HG03575 (cell line): ENCODE results near the gene PRKCH.
"Not testable (repeated sequence)": the region's sequence is repeated elsewhere in the genome, so short reads cannot be mapped to it uniquely, and the experiment has no call there.

Experiments used
- ATAC-seq: cut with Tn5 transposase; IDR thresholded peaks from one replicate; pipeline ENCODE4 v1.9.1; 2021; ENCODE audit not compliant: unreplicated experiment, insufficient number of reproducible peaks, low FRiP score; ENCODE audit errors: extremely low read depth

Gene PRKCH

DNA sequence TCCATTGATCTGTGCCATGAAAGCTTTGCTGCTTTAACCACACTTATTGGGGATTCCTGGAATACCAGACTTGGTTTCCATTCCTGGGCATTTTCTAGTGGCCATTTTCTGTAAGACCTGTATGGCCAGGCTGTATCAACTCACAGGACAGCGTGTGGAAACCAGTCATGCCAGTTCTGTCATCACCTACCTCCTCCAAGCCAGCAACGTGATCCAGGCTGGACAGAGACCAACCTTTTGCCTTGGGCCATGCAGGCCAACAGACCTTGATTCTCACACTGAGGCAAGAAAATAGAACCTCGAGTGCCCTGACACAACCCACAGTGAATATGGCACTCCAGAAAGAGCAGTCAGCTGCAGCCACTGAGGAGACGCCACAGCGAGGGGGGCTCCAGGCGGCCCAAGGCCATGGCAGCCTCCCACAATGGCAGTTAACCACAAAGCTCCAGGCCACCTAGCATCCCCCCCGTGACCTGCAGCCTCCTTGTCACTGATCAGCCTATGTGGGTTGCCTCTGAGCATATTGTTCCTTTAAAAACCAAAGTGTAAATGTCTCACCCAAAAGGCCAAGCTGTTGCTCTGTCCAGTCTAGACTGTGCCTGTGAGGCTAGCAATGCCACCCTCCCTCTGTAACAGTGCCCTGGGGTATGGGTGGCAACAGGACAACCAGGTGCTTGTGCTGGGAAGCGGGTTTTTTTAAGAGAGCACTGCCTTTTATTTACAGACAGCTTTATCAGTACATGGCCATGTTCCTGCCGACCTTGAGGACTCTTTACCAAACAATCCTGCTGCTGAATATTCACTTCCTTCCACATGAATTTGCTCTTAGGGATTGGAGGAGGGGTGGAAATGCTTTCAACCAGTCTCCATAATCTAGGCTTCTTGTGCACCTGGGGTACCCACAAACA lies 205.3 kb downstream of the PRKCH start:
- ATAC-seq, result no peak

DNA sequence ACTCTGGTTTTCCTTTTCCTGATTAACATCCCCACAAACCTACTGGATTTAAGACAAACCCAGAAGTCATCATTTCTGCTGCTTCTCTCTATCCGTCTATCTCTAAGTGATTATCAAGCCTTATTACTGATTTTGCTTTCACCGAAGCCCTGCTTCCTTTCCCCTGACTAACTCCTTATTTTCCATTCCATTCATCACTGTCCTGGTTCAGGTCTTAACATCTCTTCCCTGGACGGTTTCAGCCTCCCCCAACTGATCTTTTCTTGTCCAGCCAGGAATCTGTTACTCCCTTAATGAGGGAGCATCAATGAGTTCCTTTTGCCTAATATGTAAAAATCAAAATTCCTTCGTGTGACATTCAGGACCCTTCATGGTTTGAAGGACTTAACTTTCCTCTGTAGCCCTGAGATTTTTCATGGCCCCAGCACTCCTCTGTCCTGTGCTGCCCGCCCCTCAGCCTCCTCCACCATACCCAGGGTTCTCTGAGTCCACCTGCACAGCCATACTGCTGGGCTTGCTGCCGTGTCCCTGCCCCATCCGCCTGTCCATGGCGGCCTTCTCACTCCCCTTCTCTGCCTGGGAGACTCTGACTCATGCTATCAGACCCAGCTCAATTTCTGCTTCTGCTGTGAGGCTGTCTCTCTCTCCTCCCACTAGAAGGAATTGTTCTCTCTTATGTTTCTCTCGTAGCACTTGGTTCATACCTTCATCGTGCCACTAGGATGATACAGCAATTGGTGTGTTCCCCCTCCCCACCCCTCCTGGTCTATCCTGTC lies 206.1 kb downstream of the PRKCH start:
- ATAC-seq, result no peak

DNA sequence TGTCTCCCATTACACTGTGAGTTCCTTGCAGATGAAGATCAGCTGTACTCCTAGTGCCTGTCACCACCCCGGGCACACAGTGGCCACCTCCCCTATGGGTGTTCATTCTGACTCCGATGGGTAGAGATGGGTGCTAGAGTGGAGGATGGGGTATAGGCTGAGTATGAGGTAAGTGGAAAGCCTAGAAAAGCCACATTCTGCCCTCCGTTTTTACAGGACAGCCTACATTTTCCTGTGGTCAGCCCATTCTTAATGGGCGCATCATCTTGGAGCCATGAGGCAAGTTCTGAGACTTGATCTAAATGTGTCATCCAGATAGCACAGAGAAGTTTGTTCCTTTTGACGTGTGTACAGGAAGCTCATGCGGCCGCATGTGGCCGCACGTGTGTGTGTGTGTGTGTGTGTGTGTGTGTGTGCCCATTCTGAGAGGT lies 207.2 kb downstream of the PRKCH start:
- no peak for ATAC-seq

DNA sequence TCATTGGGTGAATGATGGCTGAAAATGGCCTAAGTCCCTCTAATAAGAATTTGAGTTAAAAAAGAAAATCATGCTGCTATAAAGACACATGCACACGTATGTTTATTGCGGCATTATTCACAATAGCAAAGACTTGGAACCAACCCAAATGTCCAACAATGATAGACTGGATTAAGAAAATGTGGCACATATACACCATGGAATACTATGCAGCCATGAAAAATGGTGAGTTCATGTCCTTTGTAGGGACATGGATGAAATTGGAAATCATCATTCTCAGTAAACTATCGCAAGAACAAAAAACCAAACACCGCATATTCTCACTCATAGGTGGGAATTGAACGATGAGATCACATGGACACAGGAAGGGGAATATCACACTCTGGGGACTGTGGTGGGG lies 208.0 kb downstream of the PRKCH start:
- ATAC-seq, result not testable (repeated sequence)

DNA sequence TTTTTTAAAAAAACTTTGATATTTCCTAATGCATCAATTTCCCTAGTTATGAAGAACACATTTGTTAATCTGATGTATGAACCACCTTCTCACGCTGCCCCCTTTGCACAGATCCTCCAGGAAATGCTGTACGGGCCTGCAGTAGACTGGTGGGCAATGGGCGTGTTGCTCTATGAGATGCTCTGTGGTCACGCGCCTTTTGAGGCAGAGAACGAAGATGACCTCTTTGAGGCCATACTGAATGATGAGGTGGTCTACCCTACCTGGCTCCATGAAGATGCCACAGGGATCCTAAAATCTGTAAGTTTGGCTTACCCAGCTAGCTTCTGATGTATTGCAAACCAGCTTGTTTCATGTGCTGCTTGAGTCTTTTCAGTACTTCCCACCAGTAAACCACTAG lies 208.9 kb downstream of the PRKCH start:
- no peak for ATAC-seq

DNA sequence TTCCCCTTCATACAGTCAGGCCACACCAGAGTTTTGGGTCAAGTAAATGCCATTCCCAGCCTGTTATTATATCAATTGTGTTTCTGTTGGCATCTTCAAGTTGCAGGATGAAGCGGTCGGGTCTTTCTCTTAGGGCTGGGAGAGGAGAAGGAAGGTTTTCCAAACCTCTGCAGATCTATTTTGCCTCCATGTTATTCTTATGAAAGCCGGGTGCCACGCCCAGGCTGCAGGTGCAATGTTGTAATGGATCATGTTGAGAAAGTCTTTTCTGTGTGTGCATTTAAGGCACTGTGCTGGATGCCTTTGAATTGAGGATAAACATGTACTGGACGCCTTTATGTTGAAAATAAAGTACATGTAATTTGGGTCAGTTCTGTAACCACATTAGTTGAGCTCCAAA lies 209.5 kb downstream of the PRKCH start:
- no peak for ATAC-seq

DNA sequence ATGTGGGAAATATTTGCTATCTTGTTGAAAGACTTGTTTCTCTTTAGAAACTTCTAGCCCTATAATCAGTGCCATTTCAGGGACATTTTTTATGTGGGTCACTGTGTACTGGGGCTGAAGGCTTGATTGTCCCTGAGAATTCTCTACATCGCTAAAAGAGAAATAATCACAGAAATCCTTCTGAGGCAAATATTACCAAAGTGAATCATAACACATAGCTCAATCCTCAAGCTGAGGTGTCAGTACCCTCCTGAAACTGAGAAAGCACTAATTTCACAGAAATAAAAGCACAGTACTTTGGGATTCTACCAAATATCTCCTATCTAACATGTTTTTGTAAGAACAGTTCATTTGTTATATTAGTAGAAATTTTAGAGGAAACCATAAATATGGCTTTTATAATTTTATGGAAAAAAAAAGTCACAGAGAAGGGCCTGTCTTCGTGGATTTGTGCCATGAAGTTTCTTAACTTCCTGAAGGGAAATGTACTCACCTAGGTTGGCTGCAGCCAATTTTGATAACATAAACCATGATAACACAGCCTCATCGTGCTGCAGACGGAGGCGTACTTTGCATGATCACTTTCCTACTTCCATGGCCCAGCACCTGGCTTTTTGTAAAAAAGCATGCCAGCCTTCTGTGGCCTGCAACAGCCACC lies 210.2 kb downstream of the PRKCH start:
- no peak for ATAC-seq

DNA sequence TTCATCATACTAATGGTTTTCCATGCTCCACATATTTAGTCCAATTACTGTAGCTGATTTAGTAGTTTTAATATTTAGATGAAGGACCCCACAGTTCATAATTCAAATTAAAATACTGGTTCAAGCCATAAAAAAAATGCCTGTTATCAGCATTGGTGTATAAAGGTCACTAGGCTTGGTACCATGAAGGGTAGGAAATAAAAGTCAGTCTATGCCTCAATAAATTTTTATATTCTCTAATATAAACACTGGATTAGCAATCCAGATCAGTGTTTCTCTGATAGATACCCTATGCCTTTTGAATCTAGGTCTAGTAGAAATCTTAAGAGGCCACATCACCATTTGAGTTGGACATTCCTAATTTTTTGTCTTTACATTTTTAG lies 210.7 kb downstream of the PRKCH start:
- no peak for ATAC-seq

DNA sequence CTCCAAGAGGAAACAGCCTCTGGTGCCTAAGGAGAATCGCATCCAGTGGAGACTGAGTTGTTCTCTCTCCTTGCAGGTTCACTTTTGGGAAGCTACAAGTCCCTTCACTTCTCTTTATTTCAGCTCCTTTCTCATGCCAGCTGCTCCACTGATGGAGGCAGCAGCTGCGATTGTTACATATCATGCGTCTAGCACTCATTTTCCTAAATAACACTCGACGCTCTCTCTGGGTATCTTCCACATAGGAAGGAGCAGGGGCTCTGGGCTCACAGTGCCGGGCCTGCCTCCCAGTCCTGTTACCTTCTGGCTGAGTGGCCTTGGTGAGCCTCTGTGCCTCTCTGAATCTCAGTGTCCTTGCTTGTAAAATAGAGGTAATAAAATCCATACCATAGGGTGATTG lies 211.4 kb downstream of the PRKCH start:
- no peak for ATAC-seq

DNA sequence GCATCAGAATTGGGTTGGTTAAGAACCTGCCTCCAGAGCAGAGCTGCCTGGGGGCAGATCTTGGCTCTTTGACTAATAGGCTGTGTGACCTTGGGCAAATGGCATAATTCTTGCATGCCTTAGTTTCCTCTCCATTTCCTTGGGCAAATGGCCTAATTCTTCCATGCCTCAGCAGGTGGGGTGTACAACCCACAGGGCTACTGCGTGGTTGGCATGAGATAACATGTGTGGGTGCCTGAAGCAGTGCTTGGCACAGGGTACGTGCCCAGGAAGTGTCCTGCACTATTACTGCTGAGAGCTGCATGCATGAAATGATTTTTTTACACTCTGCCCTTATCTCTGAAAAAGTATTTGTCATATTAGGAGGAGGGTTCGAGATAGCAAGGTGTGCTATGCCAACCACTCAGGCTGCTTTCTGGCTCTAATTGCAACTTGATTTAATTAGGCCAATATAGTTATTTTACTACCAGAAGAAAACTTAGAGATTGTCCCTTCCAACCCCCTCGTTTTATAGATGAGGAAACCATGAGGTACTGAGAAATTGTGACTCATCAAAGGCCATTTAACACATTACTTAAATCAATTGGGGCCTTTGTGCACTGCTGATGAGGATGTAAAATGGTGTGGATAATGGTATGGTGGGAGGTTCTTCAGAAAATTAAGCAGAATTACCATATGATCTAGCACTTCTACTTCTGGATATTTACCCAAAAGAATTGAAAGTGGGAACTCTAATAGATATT lies 212.3 kb downstream of the PRKCH start:
- ATAC-seq, result no peak

DNA sequence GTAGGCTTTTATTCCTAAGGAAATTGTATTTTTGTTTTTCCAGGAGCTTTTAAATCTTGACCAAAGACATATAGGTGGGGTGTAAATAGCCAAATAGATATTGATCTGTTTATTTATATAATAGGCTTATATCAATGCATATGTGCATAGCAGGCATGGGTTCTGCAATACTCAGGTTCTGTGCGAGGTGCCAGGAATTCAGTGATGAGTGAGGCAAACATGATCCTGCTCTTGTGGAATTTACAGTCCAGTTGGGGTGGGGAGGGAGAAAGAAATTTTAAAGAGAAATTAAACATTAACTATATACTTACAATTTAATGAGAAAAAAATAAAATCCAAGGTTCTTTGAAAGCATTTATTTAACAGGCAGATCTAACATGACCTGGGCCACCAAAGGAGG lies 213.7 kb downstream of the PRKCH start:
- no peak for ATAC-seq

DNA sequence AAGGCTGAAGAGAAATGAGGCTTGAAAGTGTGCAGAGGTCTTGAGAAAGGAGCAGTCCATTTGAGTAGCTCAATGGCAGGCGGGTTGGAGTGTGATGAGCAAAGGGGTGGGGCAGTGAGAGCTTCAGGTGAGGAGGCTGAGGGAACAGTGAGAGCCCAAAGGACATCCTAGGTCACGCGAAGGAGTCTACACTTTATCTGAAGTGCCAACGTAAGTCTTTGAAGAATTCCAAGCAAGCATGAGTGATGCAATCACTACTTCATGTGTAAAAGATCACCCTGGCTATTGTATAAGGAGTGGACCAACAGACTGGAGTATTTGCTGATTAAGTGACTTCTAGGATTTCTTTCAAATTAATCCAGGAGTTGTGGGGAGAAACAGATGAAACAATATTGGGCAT lies 214.1 kb downstream of the PRKCH start:
- no peak for ATAC-seq

DNA sequence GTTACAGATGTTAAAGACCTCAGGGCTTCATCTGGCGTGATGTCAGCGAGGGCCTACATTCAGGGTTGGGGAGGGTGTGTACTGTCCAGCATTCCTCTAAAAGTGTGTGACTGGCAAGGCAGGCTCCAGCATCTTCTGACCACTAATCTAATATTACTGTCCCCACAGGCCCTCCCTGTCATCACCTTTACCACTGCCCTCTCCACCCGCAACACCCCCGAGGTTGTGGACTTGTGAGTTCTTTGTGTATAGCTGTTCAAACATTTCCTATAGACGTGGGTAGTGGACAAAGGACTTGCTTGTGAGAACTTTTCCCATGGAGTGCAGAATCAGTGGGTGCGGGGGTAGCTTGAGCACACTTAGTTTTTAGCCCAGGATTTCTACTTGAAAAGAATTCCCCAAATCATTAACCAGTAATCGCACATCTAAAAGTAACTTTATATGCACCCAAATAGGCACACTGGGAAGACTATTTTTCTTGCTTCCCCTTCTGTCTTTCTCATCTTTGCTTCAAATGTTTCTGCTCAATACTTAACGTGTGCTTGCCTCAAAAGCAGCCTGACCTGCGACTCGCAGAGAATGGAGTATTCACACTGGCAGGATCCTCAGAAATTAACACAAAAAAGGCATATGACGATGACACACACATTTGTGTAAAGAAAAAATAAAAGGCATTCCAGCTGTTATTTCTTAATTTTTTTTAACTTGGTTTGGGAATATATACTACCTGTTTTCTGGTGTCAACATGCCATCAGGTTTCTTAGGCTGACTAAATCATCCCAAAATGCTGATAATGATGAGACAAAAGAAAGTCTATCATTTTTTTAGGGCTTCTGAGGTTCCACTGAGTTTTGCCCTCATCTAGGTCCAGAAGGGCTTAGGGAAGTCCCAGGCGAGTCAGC lies 215.5 kb downstream of the PRKCH start:
- no peak for ATAC-seq

DNA sequence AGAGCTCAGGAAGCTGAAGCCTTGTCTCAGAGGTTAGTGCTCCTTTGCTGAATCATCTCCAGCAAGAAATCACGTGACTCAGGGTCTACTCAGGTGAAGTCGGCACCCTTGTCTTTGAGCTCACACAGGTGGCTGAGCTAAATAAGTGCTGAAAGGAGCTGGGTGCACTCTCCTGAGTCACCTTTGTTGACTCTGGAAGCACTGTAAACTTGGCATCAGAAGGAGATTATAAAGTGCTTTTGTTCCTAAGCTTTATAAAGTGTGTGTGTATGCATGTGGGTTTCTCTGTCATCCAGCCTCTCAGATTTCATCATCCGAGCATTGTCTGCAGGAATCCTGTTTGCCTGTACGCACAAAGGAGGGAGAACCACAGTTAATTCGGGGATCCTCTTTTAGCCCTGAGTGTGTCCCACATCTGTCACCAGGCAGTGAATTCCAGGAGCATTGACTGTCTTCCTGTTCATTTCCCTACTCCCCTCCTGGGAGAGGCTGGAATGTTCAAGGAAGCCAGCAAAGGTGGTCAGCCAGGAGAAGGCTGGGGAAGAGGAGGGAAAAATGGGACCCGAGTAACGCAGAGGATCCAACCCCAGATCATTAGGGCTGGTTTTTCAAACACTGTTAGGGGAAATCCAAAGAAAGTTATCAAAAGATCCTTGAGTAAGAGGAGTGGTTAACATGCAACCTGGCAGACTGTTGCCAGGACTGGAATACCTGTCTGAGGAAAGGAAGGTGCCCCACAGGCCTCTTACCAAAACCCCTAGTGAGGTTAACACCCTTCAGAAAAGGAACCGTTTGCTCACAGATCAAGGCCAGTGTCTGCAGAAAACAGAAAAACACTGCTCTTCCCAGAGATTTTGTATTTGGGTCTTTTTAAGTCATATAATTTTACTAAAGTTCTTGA lies 216.4 kb downstream of the PRKCH start:
- ATAC-seq, result no peak

DNA sequence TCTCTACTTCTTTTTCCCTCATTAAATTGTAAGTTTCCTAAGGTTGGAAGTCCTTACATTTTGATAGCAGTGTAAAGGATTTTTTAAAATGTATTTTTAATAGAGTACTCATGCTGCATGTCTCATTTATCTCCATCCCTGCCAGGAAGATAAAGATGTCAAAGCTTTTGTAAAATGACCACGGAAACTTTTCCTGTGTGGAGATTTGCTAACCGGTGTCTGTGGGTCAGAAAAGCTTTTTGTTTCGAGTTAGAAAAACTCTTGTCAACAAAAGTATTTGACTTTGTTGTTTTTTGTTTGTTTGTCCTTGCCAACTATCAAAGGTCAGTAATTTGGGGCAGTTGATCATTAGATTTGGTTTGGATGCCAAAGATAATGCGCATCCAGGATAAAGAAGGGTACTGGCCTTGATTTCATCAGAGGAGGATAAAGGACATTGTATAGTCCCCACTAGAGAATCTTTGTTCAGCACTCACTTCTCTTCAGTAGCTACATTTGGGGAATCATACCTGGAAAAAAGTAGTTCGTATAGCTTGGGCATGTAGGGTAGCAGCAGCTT lies 217.2 kb downstream of the PRKCH start:
- no peak for ATAC-seq

DNA sequence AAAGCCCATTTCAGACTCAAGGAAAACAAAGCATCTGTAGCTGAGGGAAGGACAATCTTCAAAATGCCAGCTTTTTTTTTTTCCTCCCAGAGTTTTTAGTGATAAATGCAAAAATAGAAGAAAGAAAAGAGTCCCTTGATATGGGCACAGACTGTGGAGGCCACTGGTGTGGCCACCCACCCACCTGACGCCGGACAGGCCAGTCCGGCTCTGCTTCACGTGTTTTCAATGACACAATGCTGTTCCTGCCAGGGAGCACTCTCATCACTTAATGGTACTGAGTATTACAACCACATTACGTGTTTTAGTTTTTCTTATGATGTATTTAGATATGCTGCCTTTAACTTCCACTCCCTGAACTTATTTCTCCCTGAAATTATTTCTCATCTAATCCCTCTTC lies 218.3 kb downstream of the PRKCH start:
- no peak for ATAC-seq

DNA sequence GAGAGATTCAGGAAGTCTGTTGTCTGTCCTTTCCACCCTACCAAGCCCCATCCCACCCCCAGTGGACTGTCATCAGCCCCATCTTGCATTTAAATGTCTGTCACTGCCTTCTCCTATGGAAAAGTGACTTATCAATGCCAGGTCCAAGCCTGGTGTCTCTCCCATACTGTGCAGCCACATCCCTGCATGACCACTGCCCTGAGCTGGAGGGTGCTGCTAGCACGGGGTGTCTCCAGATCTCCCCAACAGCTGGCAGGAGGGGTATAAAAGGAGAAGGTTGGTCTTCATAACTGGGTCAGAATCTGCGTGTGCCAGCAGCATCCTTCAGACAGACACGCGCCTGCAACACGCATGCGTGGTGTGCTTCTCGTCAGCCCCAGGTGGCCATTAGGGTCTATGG lies 219.6 kb downstream of the PRKCH start:
- ATAC-seq, result no peak
